ENCODE measurements around the gene ECHDC3. TPM values are rescaled to one million over a fixed set of nuclear protein-coding genes. Genes with fewer than 3 reads are reported as not detected.

ECHDC3 gene
- total and polyA plus RNA-seq, 2 of the 4 experiments (the other 2 are of a cell fraction) = 4.3 to 5.0 TPM

DNA sequence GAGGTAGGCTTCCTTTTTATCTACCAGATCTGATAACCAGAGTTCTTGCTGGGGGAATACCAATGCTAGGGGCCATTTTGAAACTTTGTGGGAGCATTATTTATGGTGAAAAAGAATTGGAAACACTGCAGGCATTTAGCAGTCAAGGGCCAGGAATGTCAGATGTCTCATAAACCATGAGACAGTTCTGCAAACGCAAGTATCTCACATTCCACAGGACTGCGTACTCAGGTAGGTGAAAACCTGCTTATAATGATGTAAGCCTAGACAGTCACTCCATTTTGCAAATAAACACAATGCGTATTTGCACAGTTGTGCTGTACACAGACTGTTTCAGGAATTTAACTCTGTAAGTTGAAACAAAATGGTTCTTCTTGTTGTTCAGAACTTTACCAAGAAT is 33.9 kb downstream of the ECHDC3 start:
- Histone ChIP-seq H4K91ac (ENCODE audit: insufficient read depth, low read depth, low read length) (no peak overlapping the region), H3K27me3 (ENCODE audit: control insufficient read depth, insufficient read depth, low read length) (peaks cover 19% of the 10 kb centered on the region), H2BK120ac (ENCODE audit: low read depth, low read length) (no peak overlapping the region), H4K5ac (ENCODE audit: low read depth, low read length) (no peak overlapping the region; the same call in 1 of the 2 replicates), H3K4me1 (ENCODE audit: control insufficient read depth, insufficient read depth, low read length) (no peaks in the 10 kb centered on the region; the same call in 1 of the 2 replicates), H3K4me3 (ENCODE audit: insufficient read depth, low read depth, low read length) (no peak overlapping the region), H3K4me2 (ENCODE audit: low read depth, low read length) (peak overlapping the region; percentile 7; the same call in 1 of the 2 replicates), H3K79me1 (ENCODE audit: low read depth in 1 of 2, low read length in 2 of 2) (no peaks in the 10 kb centered on the region), H2BK20ac (ENCODE audit: low read depth, low read length) (no peak overlapping the region), H3K18ac (ENCODE audit: low read depth, low read length) (peak overlapping the region; percentile 68; the same call in 1 of the 2 replicates), H3K9me1 (ENCODE audit: insufficient read depth, low read length) (peaks cover 3% of the 10 kb centered on the region), H2AFZ (replicated peaks; ENCODE audit: low read length, poor library complexity) (no peak overlapping the region), H3K27ac (ENCODE audit: insufficient read depth, low read length) (no peak overlapping the region), H4K8ac (ENCODE audit: low read depth in 2 of 2, low read length in 2 of 2) (no peak overlapping the region), H3K23ac (ENCODE audit: low read depth, low read length) (no peak overlapping the region), H2AK9ac (replicated peaks; ENCODE audit: low read depth, low read length, poor library complexity) (no peak overlapping the region), H3K56ac (ENCODE audit: extremely low read depth, insufficient read depth, low read length) (no peak overlapping the region), H3K4ac (ENCODE audit: low read depth, low read length) (no peak overlapping the region), H2AK5ac (ENCODE audit: low read depth, low read length) (no peak overlapping the region), H3K9ac (ENCODE audit: low read depth, low read length) (no peak overlapping the region), H3K36me3 (ENCODE audit: control insufficient read depth, insufficient read depth, low read length) (no peaks in the 10 kb centered on the region), H4K20me1 (ENCODE audit: insufficient read depth, low read length) (no peaks in the 10 kb centered on the region), H3K14ac (replicated peaks; ENCODE audit: low read depth, low read length) (no peak overlapping the region), H2BK5ac (ENCODE audit: low read depth, low read length, poor library complexity, severe bottlenecking) (no peak overlapping the region), H2BK15ac (ENCODE audit: low read depth, low read length) (no peak overlapping the region), H3K9me3 (ENCODE audit: control insufficient read depth, insufficient read depth, low read length) (no peaks in the 10 kb centered on the region)
- WGBS, 2 experiments (ENCODE audit: extremely low coverage in 2 of 2, insufficient read length in 1 of 2) = 60% methylated on average over 2 of the region's 3 CpGs; no CpG with 5 or more reads in 1 of the 2 experiments
- TF ChIP-seq NFE2L2 (IDR thresholded peaks at IDR 0.05; ENCODE audit: low read depth, low read length) = no peak
- no TSS peak for BruUV-seq (replicated peaks)
- dilution Hi-C loops (cut with HindIII; ENCODE audit: low sequenced_read_pairs, unreplicated experiment) = no loop called here
- ATAC-seq (ENCODE audit: low read depth) (peak; percentile 64), DNase-seq (peak; percentile 69)
- CTCF ChIA-PET = no interaction called here
- intact Hi-C loops (cut with micrococcal nuclease) = no loop called here
- in situ Hi-C loops (cut with MboI; ENCODE audit: low sequenced_read_pairs) = no loop called here
- POLR2A ChIA-PET (ENCODE audit: unreplicated experiment) = no interaction called here

All from IMR-90 (cell line).